ENCODE measurements around the gene DLG5. TPM values are rescaled to one million over a fixed set of nuclear protein-coding genes. Genes with fewer than 3 reads are reported as not detected.
A peak's percentile ranks its signal among the peaks of the same experiment; 100 is the strongest.

Gene DLG5
- total and polyA plus RNA-seq, 2 experiments from 2014 or later, result 15.5 to 29.3 TPM

DNA sequence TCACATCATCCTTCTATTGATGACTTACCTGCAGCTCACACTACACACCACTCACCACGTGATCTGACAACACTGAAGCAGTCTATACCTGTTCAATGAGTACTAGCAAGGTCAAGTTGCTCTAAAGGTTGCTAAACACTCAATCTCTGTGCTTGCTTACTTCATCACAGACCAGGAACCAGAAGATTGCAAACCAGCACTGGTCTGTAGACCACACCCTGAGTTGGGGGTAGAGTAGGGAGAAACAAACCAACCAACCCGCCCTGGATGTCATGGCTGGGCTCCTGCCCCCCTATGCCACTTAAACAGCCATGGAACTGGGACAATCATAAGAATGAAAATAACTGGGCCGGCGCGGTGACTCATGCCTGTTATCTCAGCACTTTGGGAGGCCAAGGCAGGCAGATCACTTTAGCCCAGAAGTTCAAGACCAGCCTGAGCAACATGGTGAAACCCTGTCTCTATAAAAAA is 19.6 kb downstream of the DLG5 start:
- 87% methylated on average over 5 of the region's 5 CpGs for WGBS (ENCODE audit: low lambda C conversion rate, missing lambda C conversion rate)
- H4K20me1 ChIP-seq (ENCODE audit: insufficient read depth, poor library complexity, severe bottlenecking), result peaks cover 7% of the 10 kb centered on the region
- no peaks in the 10 kb centered on the region for H3K36me3 ChIP-seq (replicated peaks; ENCODE audit: insufficient read depth, low read depth)
- no peaks in the 10 kb centered on the region for H3K9me3 ChIP-seq (ENCODE audit: low read depth)
- H3K4me2 ChIP-seq, result no peak overlapping the region
- H3K79me2 ChIP-seq, result peaks cover 86% of the 10 kb centered on the region
- H3K27me3 ChIP-seq, result no peaks in the 10 kb centered on the region
- no peak overlapping the region for H3K4me3 ChIP-seq
- H2AFZ ChIP-seq, result no peak overlapping the region
- H3K27ac ChIP-seq, result peak overlapping the region; percentile 79
- no peaks in the 10 kb centered on the region for H3K9me2 ChIP-seq (replicated peaks; ENCODE audit: insufficient read depth)
- peaks cover 32% of the 10 kb centered on the region for H3K4me1 ChIP-seq (ENCODE audit: insufficient read depth)
- TF ChIP-seq, protein P1, sequence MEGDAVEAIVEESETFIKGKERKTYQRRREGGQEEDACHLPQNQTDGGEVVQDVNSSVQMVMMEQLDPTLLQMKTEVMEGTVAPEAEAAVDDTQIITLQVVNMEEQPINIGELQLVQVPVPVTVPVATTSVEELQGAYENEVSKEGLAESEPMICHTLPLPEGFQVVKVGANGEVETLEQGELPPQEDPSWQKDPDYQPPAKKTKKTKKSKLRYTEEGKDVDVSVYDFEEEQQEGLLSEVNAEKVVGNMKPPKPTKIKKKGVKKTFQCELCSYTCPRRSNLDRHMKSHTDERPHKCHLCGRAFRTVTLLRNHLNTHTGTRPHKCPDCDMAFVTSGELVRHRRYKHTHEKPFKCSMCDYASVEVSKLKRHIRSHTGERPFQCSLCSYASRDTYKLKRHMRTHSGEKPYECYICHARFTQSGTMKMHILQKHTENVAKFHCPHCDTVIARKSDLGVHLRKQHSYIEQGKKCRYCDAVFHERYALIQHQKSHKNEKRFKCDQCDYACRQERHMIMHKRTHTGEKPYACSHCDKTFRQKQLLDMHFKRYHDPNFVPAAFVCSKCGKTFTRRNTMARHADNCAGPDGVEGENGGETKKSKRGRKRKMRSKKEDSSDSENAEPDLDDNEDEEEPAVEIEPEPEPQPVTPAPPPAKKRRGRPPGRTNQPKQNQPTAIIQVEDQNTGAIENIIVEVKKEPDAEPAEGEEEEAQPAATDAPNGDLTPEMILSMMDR (IDR thresholded peaks at IDR 0.05; ENCODE audit: poor library complexity), result no peak
- TF ChIP-seq EZH2phosphoT487 (IDR thresholded peaks at IDR 0.05; ENCODE audit: low read depth, severe bottlenecking, unreplicated experiment) (no peak), EZH2 (IDR thresholded peaks at IDR 0.05; ENCODE audit: borderline replicate concordance) (no peak)
- DNase-seq (ENCODE audit: low spot score), result no peak

DNA sequence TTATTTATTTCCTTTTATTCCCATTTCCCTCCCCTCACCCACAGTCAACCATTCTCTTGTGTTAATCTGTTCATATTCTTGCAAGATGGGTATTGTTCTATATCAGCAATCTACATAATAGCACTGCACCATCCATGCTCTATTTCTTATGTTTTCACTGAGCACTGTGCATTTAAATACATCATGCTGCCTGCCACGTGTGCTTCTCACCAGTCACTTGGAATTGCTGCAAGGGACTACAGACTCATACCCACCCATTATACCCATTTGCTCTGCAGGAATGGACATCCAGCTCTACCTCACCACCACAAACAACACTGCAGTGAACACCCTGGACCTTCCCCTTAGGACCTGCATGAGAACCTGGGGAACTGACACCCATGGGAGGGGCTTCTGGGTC is 20.8 kb downstream of the DLG5 start:
- Histone ChIP-seq H3K27ac (no peak overlapping the region), H3K4me1 (ENCODE audit: insufficient read depth) (peaks cover 34% of the 10 kb centered on the region), H3K79me2 (peaks cover 86% of the 10 kb centered on the region)

DNA sequence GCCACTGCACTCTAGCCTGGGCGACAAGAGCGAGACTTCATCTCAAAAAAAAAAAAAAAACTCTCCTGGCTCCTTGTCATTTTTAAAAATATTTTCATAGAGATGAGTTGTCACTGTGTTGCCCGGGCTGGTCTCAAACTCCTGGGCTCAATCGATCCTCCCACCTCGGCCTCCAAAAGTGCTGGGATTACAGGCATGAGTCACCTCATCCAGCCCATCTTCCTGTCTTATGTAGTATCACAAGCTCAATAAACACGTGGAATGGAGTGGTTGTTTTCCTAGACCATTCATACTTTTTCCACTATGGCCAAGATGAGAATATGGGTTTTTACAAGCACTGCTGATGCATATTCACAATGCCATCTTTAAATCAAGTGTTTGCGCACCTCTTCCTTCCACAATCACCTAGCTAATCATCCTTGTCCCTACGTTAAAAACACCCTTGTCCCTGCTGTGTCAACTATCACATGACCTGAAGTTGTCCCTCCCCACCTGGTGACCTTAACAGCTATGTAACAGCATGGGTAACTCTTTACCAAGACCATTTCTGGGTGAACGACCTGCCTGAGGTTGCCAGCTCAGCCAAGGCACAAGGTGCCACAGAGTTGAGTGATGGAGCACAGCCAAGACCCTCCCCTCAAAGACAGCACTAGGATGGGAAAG is 21.3 kb downstream of the DLG5 start:
- no peak for DNase-seq (ENCODE audit: low spot score)
- H4K20me1 ChIP-seq (ENCODE audit: insufficient read depth, poor library complexity, severe bottlenecking), result peaks cover 10% of the 10 kb centered on the region

More for the DNA sequence above, 20.8 kb downstream of the DLG5 start:
- WGBS (ENCODE audit: low lambda C conversion rate, missing lambda C conversion rate), result 84% methylated on average over 1 of the region's 1 CpG
- Histone ChIP-seq H3K4me2 (no peak overlapping the region), H2AFZ (no peak overlapping the region), H3K27me3 (no peaks in the 10 kb centered on the region), H3K36me3 (replicated peaks; ENCODE audit: insufficient read depth, low read depth) (no peaks in the 10 kb centered on the region), H3K4me3 (no peak overlapping the region), H3K9me2 (replicated peaks; ENCODE audit: insufficient read depth) (no peaks in the 10 kb centered on the region), H4K20me1 (ENCODE audit: insufficient read depth, poor library complexity, severe bottlenecking) (peaks cover 8% of the 10 kb centered on the region), H3K9me3 (ENCODE audit: low read depth) (no peaks in the 10 kb centered on the region)
- TF ChIP-seq, protein P1 (IDR thresholded peaks at IDR 0.05; ENCODE audit: poor library complexity), result no peak
- TF ChIP-seq EZH2 (IDR thresholded peaks at IDR 0.05; ENCODE audit: borderline replicate concordance) (no peak), EZH2phosphoT487 (IDR thresholded peaks at IDR 0.05; ENCODE audit: low read depth, severe bottlenecking, unreplicated experiment) (no peak)
- no peak for DNase-seq (ENCODE audit: low spot score)

More for the DNA sequence above, 21.3 kb downstream of the DLG5 start:
- H3K9me3 ChIP-seq (ENCODE audit: low read depth), result no peaks in the 10 kb centered on the region
- H3K36me3 ChIP-seq (replicated peaks; ENCODE audit: insufficient read depth, low read depth), result no peaks in the 10 kb centered on the region
- no peak overlapping the region for H3K4me3 ChIP-seq
- no peak overlapping the region for H2AFZ ChIP-seq
- no peak overlapping the region for H3K27ac ChIP-seq
- H3K9me2 ChIP-seq (replicated peaks; ENCODE audit: insufficient read depth), result no peaks in the 10 kb centered on the region
- H3K27me3 ChIP-seq, result no peaks in the 10 kb centered on the region
- H3K79me2 ChIP-seq, result peaks cover 86% of the 10 kb centered on the region
- no peak overlapping the region for H3K4me2 ChIP-seq
- TF ChIP-seq EZH2phosphoT487 (IDR thresholded peaks at IDR 0.05; ENCODE audit: low read depth, severe bottlenecking, unreplicated experiment) (no peak), EZH2 (IDR thresholded peaks at IDR 0.05; ENCODE audit: borderline replicate concordance) (no peak)
- TF ChIP-seq, protein P1 (IDR thresholded peaks at IDR 0.05; ENCODE audit: poor library complexity), result no peak
- H3K4me1 ChIP-seq (ENCODE audit: insufficient read depth), result peaks cover 32% of the 10 kb centered on the region
- WGBS (ENCODE audit: low lambda C conversion rate, missing lambda C conversion rate), result 84% methylated on average over 9 of the region's 9 CpGs
